ENCODE measurements around the gene OLFM1. TPM values are rescaled to one million over a fixed set of nuclear protein-coding genes. Genes with fewer than 3 reads are reported as not detected.
A peak's percentile ranks its signal among the peaks of the same experiment; 100 is the strongest.
"Not testable (repeated sequence)": the region's sequence is repeated elsewhere in the genome, so short reads cannot be mapped to it uniquely, and the experiment has no call there.

Gene OLFM1
- total RNA-seq, 1 experiment from 2014 or later = 0.06 TPM

GRCh38 chr9:135151757-135152613 lies 64.5 kb downstream of the OLFM1 start:
- no peak for DNase-seq (ENCODE audit: low read depth)

GRCh38 chr9:135152614-135153334 lies 65.3 kb downstream of the OLFM1 start:
- peak; percentile 19 for DNase-seq (ENCODE audit: low read depth)

GRCh38 chr9:135154050-135154615 lies 66.7 kb downstream of the OLFM1 start:
- DNase-seq (ENCODE audit: low read depth) = no peak

GRCh38 chr9:135155396-135155795 lies 67.9 kb downstream of the OLFM1 start:
- no peak for DNase-seq (ENCODE audit: low read depth)

- peak; percentile 18 for DNase-seq (ENCODE audit: low read depth)
Measured at GRCh38 chr9:135156525-135157510, 69.3 kb downstream of the OLFM1 start.

GRCh38 chr9:135157856-135158563 lies 70.5 kb downstream of the OLFM1 start:
- DNase-seq (ENCODE audit: low read depth) = no peak

GRCh38 chr9:135158564-135158937 lies 71.1 kb downstream of the OLFM1 start:
- no peak for DNase-seq (ENCODE audit: low read depth)

GRCh38 chr9:135159801-135160200 lies 72.3 kb downstream of the OLFM1 start:
- no peak for DNase-seq (ENCODE audit: low read depth)

- DNase-seq (ENCODE audit: low read depth) = no peak
Measured at GRCh38 chr9:135160862-135161261, 73.4 kb downstream of the OLFM1 start.

- not testable (repeated sequence) for DNase-seq (ENCODE audit: low read depth)
Measured at GRCh38 chr9:135162599-135162998, 75.1 kb downstream of the OLFM1 start.

GRCh38 chr9:135163023-135163780 lies 75.7 kb downstream of the OLFM1 start:
- peak; percentile 21 for DNase-seq (ENCODE audit: low read depth)

- DNase-seq (ENCODE audit: low read depth) = no peak
Measured at GRCh38 chr9:135164036-135164435, 76.6 kb downstream of the OLFM1 start.

GRCh38 chr9:135165003-135165711 lies 77.7 kb downstream of the OLFM1 start:
- no peak for DNase-seq (ENCODE audit: low read depth)

- no peak for DNase-seq (ENCODE audit: low read depth)
Measured at GRCh38 chr9:135165756-135166519, 78.5 kb downstream of the OLFM1 start.

GRCh38 chr9:135166565-135166964 lies 79.1 kb downstream of the OLFM1 start:
- DNase-seq (ENCODE audit: low read depth) = peak; percentile 34

- DNase-seq (ENCODE audit: low read depth) = no peak
Measured at GRCh38 chr9:135167356-135167755, 79.9 kb downstream of the OLFM1 start.

- DNase-seq (ENCODE audit: low read depth) = no peak
Measured at GRCh38 chr9:135167849-135168655, 80.6 kb downstream of the OLFM1 start.

All from HT1080 (cell line).